BLaER1 treated with 17β-estradiol and CSF1 and Interleukin-3, amounts not matched to agents 10 nM and 100 nM (cell line): ENCODE results near the gene DSG4.

Experiments
- H3K27ac ChIP-seq, 11 experiments: shearing (Covaris generic); formaldehyde crosslinking; 2 replicates each; pipeline ENCODE4 v1.8.1; 2022
- H3K27me3 ChIP-seq, 11 experiments: shearing (Covaris generic); formaldehyde crosslinking; 2 replicates each; pipeline ENCODE4 v1.8.1; 2022
- H3K36me3 ChIP-seq, 11 experiments: shearing (Covaris generic); formaldehyde crosslinking; 2 replicates each; pipeline ENCODE4 v1.8.1; 2022
- H3K4me1 ChIP-seq, 10 experiments: shearing (Covaris generic); formaldehyde crosslinking; 2 replicates each; pipeline ENCODE4 v1.8.1; 2022
- H3K4me2 ChIP-seq, 11 experiments: shearing (Covaris generic); formaldehyde crosslinking; 2 replicates each; pipeline ENCODE4 v1.8.1; 2022
- H3K4me3 ChIP-seq, 10 experiments: shearing (Covaris generic); formaldehyde crosslinking; 2 replicates each; pipeline ENCODE4 v1.8.1; 2022
- H3K9ac ChIP-seq, 11 experiments: shearing (Covaris generic); formaldehyde crosslinking; 2 replicates each; pipeline ENCODE4 v1.8.1; 2022
- H3K9me3 ChIP-seq, 11 experiments: shearing (Covaris generic); formaldehyde crosslinking; replicated peaks in 1 of 11; 2 replicates each; pipeline ENCODE4 v1.8.1; 2022
- H4K20me1 ChIP-seq, 11 experiments: shearing (Covaris generic); formaldehyde crosslinking; 2 replicates each; pipeline ENCODE4 v1.8.1; 2022
- Cebpa-rat ChIP-seq, 11 experiments: shearing (Covaris generic); IDR thresholded peaks; 2 replicates each; pipeline ENCODE4 v1.8.1; 2022

Gene DSG4

GRCh38 chr18:31439807-31440325, 63.3 kb downstream of the DSG4 start:
- Histone ChIP-seq H3K36me3 (no peaks in the 10 kb centered on the region), H3K27ac (no peak overlapping the region)
- TF ChIP-seq Cebpa-rat (IDR thresholded peaks at IDR 0.05) = peak in 1 of 11 experiments; percentile 11; a peak in 1 of 22 replicates

GRCh38 chr18:31440787-31441186, 64.2 kb downstream of the DSG4 start:
- Histone ChIP-seq H4K20me1 (no peaks in the 10 kb centered on the region), H3K4me3 (no peak overlapping the region), H3K36me3 (no peaks in the 10 kb centered on the region), H3K9me3 (no peaks in the 10 kb centered on the region), H3K4me2 (no peak overlapping the region), H3K9ac (no peak overlapping the region), H3K27me3 (no peaks in the 10 kb centered on the region), H3K4me1 (no peaks in the 10 kb centered on the region), H3K27ac (no peak overlapping the region)
- TF ChIP-seq Cebpa-rat (IDR thresholded peaks at IDR 0.05) = no peak

More at GRCh38 chr18:31439807-31440325, 63.3 kb downstream of the DSG4 start:
- H3K4me3 ChIP-seq = no peak overlapping the region
- no peaks in the 10 kb centered on the region for H4K20me1 ChIP-seq
- H3K9me3 ChIP-seq = no peaks in the 10 kb centered on the region
- H3K4me1 ChIP-seq = no peaks in the 10 kb centered on the region
- no peak overlapping the region for H3K4me2 ChIP-seq
- H3K9ac ChIP-seq = no peak overlapping the region
- H3K27me3 ChIP-seq = no peaks in the 10 kb centered on the region

GRCh38 chr18:31441493-31441892, 64.9 kb downstream of the DSG4 start:
- no peaks in the 10 kb centered on the region for H4K20me1 ChIP-seq
- no peak for TF ChIP-seq Cebpa-rat (IDR thresholded peaks at IDR 0.05)
- H3K4me3 ChIP-seq = no peak overlapping the region
- H3K4me2 ChIP-seq = no peak overlapping the region
- no peaks in the 10 kb centered on the region for H3K4me1 ChIP-seq
- no peak overlapping the region for H3K9ac ChIP-seq
- no peak overlapping the region for H3K27ac ChIP-seq
- H3K36me3 ChIP-seq = no peaks in the 10 kb centered on the region
- no peaks in the 10 kb centered on the region for H3K9me3 ChIP-seq
- no peaks in the 10 kb centered on the region for H3K27me3 ChIP-seq

GRCh38 chr18:31444142-31444541, 67.6 kb downstream of the DSG4 start:
- no peak for TF ChIP-seq Cebpa-rat (IDR thresholded peaks at IDR 0.05)
- Histone ChIP-seq H3K4me3 (no peak overlapping the region), H3K4me1 (no peaks in the 10 kb centered on the region), H3K9ac (no peak overlapping the region), H4K20me1 (no peaks in the 10 kb centered on the region), H3K36me3 (no peaks in the 10 kb centered on the region), H3K27me3 (no peaks in the 10 kb centered on the region), H3K27ac (no peak overlapping the region), H3K4me2 (no peak overlapping the region), H3K9me3 (no peaks in the 10 kb centered on the region)

GRCh38 chr18:31445908-31446307, 69.3 kb downstream of the DSG4 start:
- no peaks in the 10 kb centered on the region for H3K4me1 ChIP-seq
- no peak overlapping the region for H3K27ac ChIP-seq
- no peaks in the 10 kb centered on the region for H3K27me3 ChIP-seq
- H3K36me3 ChIP-seq = no peaks in the 10 kb centered on the region
- H3K9ac ChIP-seq = no peak overlapping the region
- H3K4me3 ChIP-seq = no peak overlapping the region
- H4K20me1 ChIP-seq = no peaks in the 10 kb centered on the region
- H3K4me2 ChIP-seq = no peak overlapping the region
- H3K9me3 ChIP-seq = no peaks in the 10 kb centered on the region
- TF ChIP-seq Cebpa-rat (IDR thresholded peaks at IDR 0.05) = no peak

GRCh38 chr18:31446854-31447253, 70.3 kb downstream of the DSG4 start:
- Histone ChIP-seq H3K4me3 (no peak overlapping the region), H4K20me1 (no peaks in the 10 kb centered on the region), H3K4me1 (no peaks in the 10 kb centered on the region), H3K4me2 (no peak overlapping the region), H3K9ac (no peak overlapping the region), H3K27me3 (no peaks in the 10 kb centered on the region), H3K9me3 (no peaks in the 10 kb centered on the region), H3K27ac (no peak overlapping the region), H3K36me3 (no peaks in the 10 kb centered on the region)
- TF ChIP-seq Cebpa-rat (IDR thresholded peaks at IDR 0.05) = no peak

- no peaks in the 10 kb centered on the region for H3K27me3 ChIP-seq
- no peak within 1 kb of the TSS for H3K9ac ChIP-seq
These were observed 71.1 kb downstream of the DSG4 start, which contains the start of gene DSG3 for GRCh38 chr18:31447530-31448191. Gene DSG3, plus strand, starts transcription at chr18:31447741. Its CDS starts 137 bp downstream, at chr18:31447878.

GRCh38 chr18:31450409-31450808, 73.8 kb downstream of the DSG4 start:
- Histone ChIP-seq H3K4me2 (no peak overlapping the region), H3K27ac (no peak overlapping the region), H3K9me3 (no peaks in the 10 kb centered on the region), H3K9ac (no peak overlapping the region), H3K36me3 (no peaks in the 10 kb centered on the region), H3K4me3 (no peak overlapping the region), H4K20me1 (no peaks in the 10 kb centered on the region), H3K27me3 (no peaks in the 10 kb centered on the region), H3K4me1 (no peaks in the 10 kb centered on the region)
- no peak for TF ChIP-seq Cebpa-rat (IDR thresholded peaks at IDR 0.05)

More at GRCh38 chr18:31447530-31448191, 71.1 kb downstream of the DSG4 start, which contains the start of gene DSG3:
- Histone ChIP-seq H3K4me2 (no peak within 1 kb of the TSS), H3K27ac (no peak within 1 kb of the TSS), H3K36me3 (no peaks in the 10 kb centered on the region), H3K4me3 (no peak within 1 kb of the TSS), H3K4me1 (no peaks in the 10 kb centered on the region), H3K9me3 (no peaks in the 10 kb centered on the region), H4K20me1 (no peaks in the 10 kb centered on the region)
- TF ChIP-seq Cebpa-rat (IDR thresholded peaks at IDR 0.05) = 0 out of 22 replicates have a peak, but pooled peaks of 1 of the 11 experiments have one; percentile 13

GRCh38 chr18:31451625-31452024, 75.0 kb downstream of the DSG4 start:
- Histone ChIP-seq H3K9me3 (no peaks in the 10 kb centered on the region), H3K27me3 (no peaks in the 10 kb centered on the region), H3K4me2 (no peak overlapping the region), H3K9ac (no peak overlapping the region), H3K27ac (no peak overlapping the region), H3K4me3 (no peak overlapping the region), H4K20me1 (no peaks in the 10 kb centered on the region), H3K36me3 (no peaks in the 10 kb centered on the region), H3K4me1 (no peaks in the 10 kb centered on the region)
- TF ChIP-seq Cebpa-rat (IDR thresholded peaks at IDR 0.05) = no peak

- H3K36me3 ChIP-seq = no peaks in the 10 kb centered on the region
- no peaks in the 10 kb centered on the region for H3K4me1 ChIP-seq
- no peak overlapping the region for H3K4me3 ChIP-seq
- H3K4me2 ChIP-seq = no peak overlapping the region
- H3K9me3 ChIP-seq = no peaks in the 10 kb centered on the region
- H3K27ac ChIP-seq = no peak overlapping the region
- H4K20me1 ChIP-seq = no peaks in the 10 kb centered on the region
- H3K27me3 ChIP-seq = no peaks in the 10 kb centered on the region
- no peak for TF ChIP-seq Cebpa-rat (IDR thresholded peaks at IDR 0.05)
- H3K9ac ChIP-seq = no peak overlapping the region
These were observed 77.6 kb downstream of the DSG4 start for GRCh38 chr18:31454066-31454708.
